Measurements from ENCODE around the gene SSBP3. TPM values are rescaled to one million over a fixed set of nuclear protein-coding genes. Genes with fewer than 3 reads are reported as not detected.

SSBP3 gene
- total and polyA plus RNA-seq, 9 donors = 41.2 to 247 (median 156) TPM

- intact Hi-C loops (cut with DNase I) = no loop called here
- peaks cover 19% of the 10 kb centered on the region for H3K4me1 ChIP-seq (ENCODE audit: insufficient read depth)
Observed at GRCh38 chr1:54259546-54260140, 146.6 kb downstream of the SSBP3 start.

GRCh38 chr1:54257876-54258275 is 148.3 kb downstream of the SSBP3 start:
- DNase-seq = no peak
- no peak overlapping the region for H3K4me3 ChIP-seq
- TF ChIP-seq EP300 (IDR thresholded peaks at IDR 0.05) = no peak
- no peak for TF ChIP-seq POLR2A (IDR thresholded peaks at IDR 0.05)
- no peak for TF ChIP-seq CTCF (IDR thresholded peaks at IDR 0.05)
- intact Hi-C loops (cut with DNase I) = no loop called here
- H3K36me3 ChIP-seq = no peaks in the 10 kb centered on the region
- H3K4me1 ChIP-seq (ENCODE audit: insufficient read depth) = peaks cover 26% of the 10 kb centered on the region
- WGBS, 3 donors = 16 to 60% (median 27%) methylated on average over 23 of the region's 23 CpGs
- H3K27ac ChIP-seq = peak overlapping the region in 1 of 2 donors; percentile 68
- no peaks in the 10 kb centered on the region for H3K9me3 ChIP-seq
- H3K27me3 ChIP-seq = no peaks in the 10 kb centered on the region

More at GRCh38 chr1:54259546-54260140, 146.6 kb downstream of the SSBP3 start:
- Histone ChIP-seq H3K4me3 (no peak overlapping the region), H3K36me3 (no peaks in the 10 kb centered on the region), H3K9me3 (no peaks in the 10 kb centered on the region), H3K27me3 (no peaks in the 10 kb centered on the region), H3K27ac (peak overlapping the region in 1 of 2 donors; percentile 14)
- peak in 1 of 5 donors; percentile 58 for DNase-seq
- no peak for TF ChIP-seq CTCF (IDR thresholded peaks at IDR 0.05)
- no peak for TF ChIP-seq POLR2A (IDR thresholded peaks at IDR 0.05)
- no peak for TF ChIP-seq EP300 (IDR thresholded peaks at IDR 0.05)
- 60 to 73% (median 70%) methylated on average over 16 of the region's 16 CpGs for WGBS, 3 donors

- intact Hi-C loops (cut with DNase I) = no loop called here
- no peak for TF ChIP-seq CTCF (IDR thresholded peaks at IDR 0.05)
- TF ChIP-seq POLR2A (IDR thresholded peaks at IDR 0.05) = no peak
- no peak for TF ChIP-seq EP300 (IDR thresholded peaks at IDR 0.05)
- Histone ChIP-seq H3K4me3 (no peak overlapping the region), H3K27me3 (no peaks in the 10 kb centered on the region), H3K27ac (peak overlapping the region in 1 of 2 donors; percentile 68), H3K4me1 (ENCODE audit: insufficient read depth) (peaks cover 26% of the 10 kb centered on the region), H3K36me3 (no peaks in the 10 kb centered on the region), H3K9me3 (no peaks in the 10 kb centered on the region)
- DNase-seq = no peak
- WGBS, 3 donors = 13 to 50% (median 27%) methylated on average over 10 of the region's 10 CpGs
Observed at GRCh38 chr1:54257346-54257620, 148.9 kb downstream of the SSBP3 start.

- DNase-seq = no peak
Observed at GRCh38 chr1:54256522-54257345, 149.5 kb downstream of the SSBP3 start.

More at GRCh38 chr1:54256522-54257345, 149.5 kb downstream of the SSBP3 start:
- Histone ChIP-seq H3K4me1 (ENCODE audit: insufficient read depth) (peaks cover 26% of the 10 kb centered on the region), H3K9me3 (no peaks in the 10 kb centered on the region), H3K27ac (peak overlapping the region in 1 of 2 donors; percentile 68), H3K27me3 (no peaks in the 10 kb centered on the region), H3K4me3 (no peak overlapping the region), H3K36me3 (no peaks in the 10 kb centered on the region)
- intact Hi-C loops (cut with DNase I) = no loop called here
- no peak for TF ChIP-seq POLR2A (IDR thresholded peaks at IDR 0.05)
- TF ChIP-seq CTCF (IDR thresholded peaks at IDR 0.05) = no peak
- no peak for TF ChIP-seq EP300 (IDR thresholded peaks at IDR 0.05)
- WGBS, 3 donors = 80 to 89% (median 82%) methylated on average over 13 of the region's 13 CpGs
